ENCODE data around the gene QARS1.

Gene QARS1

DNA sequence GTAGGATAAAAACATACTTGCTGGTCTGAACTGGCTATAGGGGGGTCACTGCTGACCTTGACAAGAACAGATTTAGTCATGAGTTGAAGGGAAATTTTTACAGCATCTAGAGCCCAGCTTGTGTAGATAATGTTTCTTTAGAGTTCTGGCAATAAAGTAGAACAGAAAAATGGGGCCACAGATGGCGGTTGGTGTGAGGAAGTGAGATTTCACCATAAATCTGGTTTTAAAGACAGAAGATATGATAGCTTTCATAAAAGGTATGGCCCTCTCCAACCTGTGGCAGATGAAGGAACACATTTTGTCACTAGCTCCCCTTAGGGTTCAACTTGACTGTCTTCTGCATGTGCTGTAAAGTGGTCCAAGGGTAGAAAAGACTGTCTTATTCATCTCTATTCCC lies 51.0 kb downstream of the QARS1 start:
- no peak for DNase-seq (ENCODE audit: low read depth)
